Skin of body (tissue), 2 donors: Measurements from ENCODE around the gene KDM4B. TPM values are rescaled to one million over a fixed set of nuclear protein-coding genes. Genes with fewer than 3 reads are reported as not detected.

Experiments used
- DNase-seq: peaks from one replicate; lab custom pipeline; 2025; lab: John Stamatoyannopoulos, UW
- total RNA-seq: library from RNA; depleted of rRNA; stranded (reverse); fragments of >200 nt; gene quantifications from one replicate; pipeline ENCODE4 v1.2.3, GENCODE V29; 2014

KDM4B gene
- total RNA-seq, 1 donor from 2014 or later: 23.4 TPM

- DNase-seq: no peak
Observed at GRCh38 chr19:5132698-5133651, 164.1 kb downstream of the KDM4B start.

GRCh38 chr19:5133986-5134595, 165.2 kb downstream of the KDM4B start:
- DNase-seq: no peak

- DNase-seq: no peak
Observed at GRCh38 chr19:5134691-5135090, 165.8 kb downstream of the KDM4B start.

- no peak for DNase-seq
Observed at GRCh38 chr19:5136073-5136855, 167.4 kb downstream of the KDM4B start.

GRCh38 chr19:5137114-5137513, 168.2 kb downstream of the KDM4B start:
- DNase-seq: no peak

- DNase-seq: no peak
Observed at GRCh38 chr19:5137571-5138124, 168.7 kb downstream of the KDM4B start.

GRCh38 chr19:5138606-5139582, 170.0 kb downstream of the KDM4B start:
- DNase-seq: no peak

GRCh38 chr19:5139583-5140325, 170.8 kb downstream of the KDM4B start:
- no peak for DNase-seq

GRCh38 chr19:5141129-5141849, 172.4 kb downstream of the KDM4B start:
- no peak for DNase-seq

- DNase-seq: no peak
Observed at GRCh38 chr19:5141850-5142724, 173.2 kb downstream of the KDM4B start.

- no peak for DNase-seq
Observed at GRCh38 chr19:5142725-5143097, 173.8 kb downstream of the KDM4B start.

GRCh38 chr19:5143471-5144411, 174.8 kb downstream of the KDM4B start:
- DNase-seq: no peak

- no peak for DNase-seq
Observed at GRCh38 chr19:5144545-5145179, 175.7 kb downstream of the KDM4B start.

- DNase-seq: no peak
Observed at GRCh38 chr19:5145521-5146511, 176.9 kb downstream of the KDM4B start.
